Rectal smooth muscle tissue (tissue), 1 donor: Measurements from ENCODE around the gene ZNF516.

Source experiments
- H3K27ac ChIP-seq: one replicate; pipeline ENCODE4 v1.7.0; 2013; ENCODE audit warnings: low read depth, low read length, inconsistent platforms
- H3K27me3 ChIP-seq: one replicate; pipeline ENCODE4 v1.7.0; 2013; ENCODE audit warnings: low read length; ENCODE audit not compliant: control insufficient read depth, insufficient read depth
- H3K36me3 ChIP-seq: one replicate; pipeline ENCODE4 v1.7.0; 2013; ENCODE audit warnings: low read length; ENCODE audit not compliant: control insufficient read depth, insufficient read depth
- H3K4me1 ChIP-seq: one replicate; pipeline ENCODE4 v1.7.0; 2013; ENCODE audit warnings: low read length; ENCODE audit not compliant: control insufficient read depth, insufficient read depth
- H3K4me3 ChIP-seq: one replicate; pipeline ENCODE4 v1.7.0; 2013; ENCODE audit warnings: low read length
- H3K9ac ChIP-seq: one replicate; pipeline ENCODE4 v1.7.0; 2013; ENCODE audit warnings: low read length

The ZNF516 gene

DNA sequence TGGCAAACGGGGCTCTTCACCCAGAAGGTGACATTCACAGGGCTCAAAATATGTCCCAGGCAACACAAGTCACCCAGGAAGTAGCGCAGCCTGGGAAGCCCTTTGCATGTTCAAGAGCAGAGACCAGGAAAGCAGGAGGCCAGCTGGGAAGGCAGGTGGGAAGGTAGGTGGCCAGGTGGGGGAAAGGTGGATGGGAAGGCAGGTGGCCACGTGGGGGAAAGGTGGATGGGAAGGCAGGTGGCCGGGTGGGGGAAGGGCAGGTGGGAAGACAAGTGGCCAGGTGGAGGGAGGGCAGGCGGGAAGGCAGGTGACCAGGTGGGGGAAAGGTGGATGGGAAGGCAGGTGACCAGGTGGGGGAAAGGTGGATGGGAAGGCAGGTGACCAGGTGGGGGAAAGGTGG is 102.7 kb downstream of the ZNF516 start:
- no peak overlapping the region for H3K4me3 ChIP-seq
- no peak overlapping the region for H3K9ac ChIP-seq
- H3K36me3 ChIP-seq, result peaks cover 3% of the 10 kb centered on the region
- no peaks in the 10 kb centered on the region for H3K27me3 ChIP-seq
- peaks cover 3% of the 10 kb centered on the region for H3K4me1 ChIP-seq
- no peak overlapping the region for H3K27ac ChIP-seq

DNA sequence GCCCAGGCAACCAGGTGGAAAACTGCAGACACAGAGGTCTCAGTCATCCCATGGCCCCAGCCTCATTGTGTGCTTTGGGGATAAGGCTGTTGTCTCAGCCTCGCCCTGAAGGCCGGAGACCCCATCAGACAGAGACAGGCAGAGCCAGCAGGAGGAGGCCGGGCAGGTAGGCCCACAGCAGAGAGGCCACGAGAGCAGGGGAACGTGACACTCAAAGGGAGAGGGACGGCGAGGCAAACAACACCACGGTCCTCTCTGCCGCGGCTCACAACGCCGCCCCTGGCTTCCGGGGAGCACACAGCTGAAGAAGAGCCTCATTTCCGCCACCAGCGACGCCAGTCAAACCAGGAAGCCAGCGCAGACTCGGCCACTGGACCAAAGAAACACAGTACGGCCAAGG is 103.3 kb downstream of the ZNF516 start:
- H3K4me1 ChIP-seq, result peaks cover 3% of the 10 kb centered on the region
- H3K36me3 ChIP-seq, result peaks cover 3% of the 10 kb centered on the region
- H3K9ac ChIP-seq, result no peak overlapping the region
- H3K27me3 ChIP-seq, result no peaks in the 10 kb centered on the region
- no peak overlapping the region for H3K4me3 ChIP-seq
- H3K27ac ChIP-seq, result no peak overlapping the region

DNA sequence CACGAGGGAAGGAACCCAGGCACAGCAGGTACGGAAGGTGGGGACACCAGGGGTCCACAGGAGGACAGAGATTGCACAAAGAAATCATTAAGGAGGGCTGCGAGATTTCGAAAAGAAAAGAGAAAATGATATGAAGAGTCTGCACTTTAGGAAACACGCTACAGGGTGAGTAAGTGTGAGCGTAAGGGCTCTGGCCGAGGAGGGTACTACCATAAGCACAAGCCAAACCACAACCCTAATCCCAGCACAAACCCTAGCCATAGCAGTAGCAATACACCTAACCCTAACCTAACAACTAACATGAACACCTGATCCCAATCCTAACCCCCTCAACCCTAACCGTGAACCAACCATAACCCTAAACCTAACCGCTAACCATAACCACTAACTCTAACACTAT is 104.0 kb downstream of the ZNF516 start:
- no peak overlapping the region for H3K4me3 ChIP-seq
- no peak overlapping the region for H3K27ac ChIP-seq
- no peaks in the 10 kb centered on the region for H3K27me3 ChIP-seq
- H3K9ac ChIP-seq, result no peak overlapping the region
- peaks cover 3% of the 10 kb centered on the region for H3K36me3 ChIP-seq
- peaks cover 3% of the 10 kb centered on the region for H3K4me1 ChIP-seq

DNA sequence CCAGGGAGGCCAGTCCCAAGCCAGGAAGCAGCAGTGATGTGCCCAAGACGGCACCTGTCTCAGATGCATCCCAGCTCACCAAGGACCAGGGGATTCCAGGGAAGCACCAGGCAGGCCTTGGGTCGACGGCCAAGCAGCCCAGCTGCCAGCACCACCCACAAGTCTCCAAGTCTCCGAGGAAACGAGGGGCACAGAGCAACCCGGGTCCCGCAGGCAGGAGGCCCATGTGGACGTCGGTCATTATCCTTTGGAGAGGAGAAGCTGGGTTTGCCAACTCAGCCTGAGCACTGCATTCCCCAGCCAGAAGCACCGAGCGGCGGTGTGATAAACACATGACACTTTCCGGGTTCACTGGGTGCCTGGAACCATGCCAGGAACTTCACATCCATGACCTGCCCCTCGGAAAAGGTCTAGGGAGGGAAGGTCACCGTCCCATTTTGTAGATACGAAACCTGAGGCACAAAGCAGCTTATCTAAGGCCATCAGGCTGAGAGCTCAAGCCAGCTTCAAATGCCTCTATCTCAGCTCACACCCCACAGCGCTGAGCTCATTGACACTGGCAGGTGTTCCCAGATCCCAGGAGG is 104.5 kb downstream of the ZNF516 start:
- Histone ChIP-seq H3K36me3 (peaks cover 3% of the 10 kb centered on the region), H3K4me1 (peaks cover 3% of the 10 kb centered on the region), H3K27ac (no peak overlapping the region), H3K4me3 (no peak overlapping the region), H3K9ac (no peak overlapping the region), H3K27me3 (no peaks in the 10 kb centered on the region)

DNA sequence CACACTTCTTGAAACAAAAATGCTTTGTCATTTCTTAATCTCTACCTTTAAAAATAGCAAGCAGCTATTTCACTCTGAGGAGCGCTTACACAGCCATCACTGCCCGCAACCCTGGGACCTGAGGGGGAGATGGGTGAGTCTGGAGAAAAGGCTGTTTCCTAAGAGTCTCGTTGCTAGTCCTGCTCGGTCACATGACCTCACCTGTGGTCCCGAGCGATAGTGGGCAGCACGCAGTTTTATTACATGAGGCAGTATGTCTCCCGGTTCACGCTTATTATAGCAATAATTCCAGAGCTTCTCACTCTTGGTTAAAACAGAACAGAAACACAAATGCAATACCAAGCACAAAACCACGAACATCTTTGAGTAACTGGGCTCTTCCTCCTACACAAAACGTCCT is 105.3 kb downstream of the ZNF516 start:
- no peaks in the 10 kb centered on the region for H3K27me3 ChIP-seq
- no peak overlapping the region for H3K9ac ChIP-seq
- H3K4me3 ChIP-seq, result no peak overlapping the region
- peaks cover 3% of the 10 kb centered on the region for H3K4me1 ChIP-seq
- no peaks in the 10 kb centered on the region for H3K36me3 ChIP-seq
- no peak overlapping the region for H3K27ac ChIP-seq

DNA sequence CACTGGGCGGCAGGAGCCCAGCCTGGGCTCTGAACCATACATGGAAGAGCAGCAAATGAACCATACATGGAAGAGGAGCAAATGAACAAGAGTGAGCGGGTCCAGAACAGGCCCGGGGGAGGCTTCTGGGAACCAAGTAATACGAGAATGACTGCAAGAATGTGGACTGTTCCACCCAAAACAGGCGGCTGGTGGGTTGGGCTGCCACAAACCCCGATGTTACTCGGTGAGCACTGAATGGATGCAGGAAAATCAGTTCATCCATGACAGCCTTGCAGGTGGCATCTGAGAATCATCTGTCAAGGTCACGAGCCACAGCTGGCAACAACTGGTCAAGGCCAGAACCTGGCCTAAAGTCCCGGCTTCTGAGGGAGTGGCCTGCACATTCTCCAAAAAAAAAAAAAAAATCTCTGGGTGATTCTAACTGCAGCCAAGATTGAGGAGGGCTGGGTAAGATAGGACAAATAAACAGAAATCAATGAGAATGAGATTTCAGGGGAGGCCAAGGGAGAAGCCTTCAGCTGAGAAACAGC is 106.1 kb downstream of the ZNF516 start:
- no peak overlapping the region for H3K27ac ChIP-seq
- H3K4me1 ChIP-seq, result peaks cover 3% of the 10 kb centered on the region
- no peaks in the 10 kb centered on the region for H3K27me3 ChIP-seq
- H3K4me3 ChIP-seq, result no peak overlapping the region
- H3K36me3 ChIP-seq, result no peaks in the 10 kb centered on the region
- no peak overlapping the region for H3K9ac ChIP-seq

DNA sequence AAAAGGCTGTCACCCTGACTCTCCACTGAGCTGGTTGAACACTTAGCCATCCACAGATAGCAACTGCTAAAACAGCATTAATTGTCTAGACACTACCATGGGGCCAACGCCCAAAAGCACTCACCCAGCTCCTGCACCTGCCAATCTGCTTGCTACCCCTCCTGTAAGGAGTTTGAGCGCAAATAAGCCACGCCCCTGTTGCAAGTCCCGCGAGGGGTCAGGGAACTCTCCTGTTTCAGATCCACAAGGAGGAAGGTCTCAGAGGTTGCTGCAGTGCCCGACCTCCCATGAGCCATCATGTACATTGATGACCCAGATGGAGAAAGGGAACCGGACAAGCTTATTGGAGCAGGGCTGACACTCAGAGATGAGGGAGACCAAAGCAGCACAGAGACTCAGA is 106.8 kb downstream of the ZNF516 start:
- Histone ChIP-seq H3K9ac (no peak overlapping the region), H3K36me3 (no peaks in the 10 kb centered on the region), H3K4me3 (no peak overlapping the region), H3K27ac (no peak overlapping the region), H3K4me1 (peaks cover 3% of the 10 kb centered on the region), H3K27me3 (no peaks in the 10 kb centered on the region)

DNA sequence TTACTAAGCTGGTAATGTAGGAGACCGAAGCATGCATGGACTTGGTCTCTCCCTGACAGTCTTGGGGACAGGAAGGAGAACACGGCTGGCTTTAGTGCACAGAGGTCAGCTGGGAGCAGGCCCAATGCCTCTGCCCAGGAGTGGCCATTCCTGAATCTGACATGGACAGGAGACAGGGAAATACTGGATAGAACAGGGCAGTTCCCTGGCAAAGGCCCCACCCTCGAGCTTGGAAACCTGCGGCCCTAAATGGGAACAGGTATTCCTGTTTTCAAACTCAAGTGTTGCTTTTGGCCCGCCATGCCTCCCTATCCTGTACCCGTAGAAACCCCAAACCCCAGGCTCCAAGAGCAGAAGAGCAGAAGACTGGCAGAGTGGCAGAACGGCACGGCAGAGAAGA is 107.4 kb downstream of the ZNF516 start:
- Histone ChIP-seq H3K36me3 (no peaks in the 10 kb centered on the region), H3K27ac (no peak overlapping the region), H3K4me1 (peaks cover 3% of the 10 kb centered on the region), H3K4me3 (no peak overlapping the region), H3K9ac (no peak overlapping the region), H3K27me3 (no peaks in the 10 kb centered on the region)

DNA sequence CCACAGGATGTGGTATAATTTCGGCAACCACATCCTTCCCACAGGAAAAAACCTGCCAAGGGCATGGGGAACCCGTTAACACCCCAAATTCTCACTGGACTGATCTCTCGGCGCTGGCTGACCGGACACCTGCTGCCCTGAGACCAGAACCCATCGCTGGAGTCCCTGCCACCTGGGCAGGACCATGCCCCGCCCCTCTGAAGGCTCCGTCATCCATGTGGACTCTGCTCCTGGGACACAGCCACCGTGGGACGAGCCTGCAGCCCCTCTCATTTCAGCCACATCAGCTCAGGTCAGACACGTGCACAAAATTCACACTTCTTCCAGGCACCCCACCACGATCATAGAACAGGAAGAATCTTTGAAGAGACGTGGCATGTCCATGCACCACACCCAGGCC is 108.2 kb downstream of the ZNF516 start:
- no peaks in the 10 kb centered on the region for H3K27me3 ChIP-seq
- H3K9ac ChIP-seq, result no peak overlapping the region
- H3K4me3 ChIP-seq, result no peak overlapping the region

DNA sequence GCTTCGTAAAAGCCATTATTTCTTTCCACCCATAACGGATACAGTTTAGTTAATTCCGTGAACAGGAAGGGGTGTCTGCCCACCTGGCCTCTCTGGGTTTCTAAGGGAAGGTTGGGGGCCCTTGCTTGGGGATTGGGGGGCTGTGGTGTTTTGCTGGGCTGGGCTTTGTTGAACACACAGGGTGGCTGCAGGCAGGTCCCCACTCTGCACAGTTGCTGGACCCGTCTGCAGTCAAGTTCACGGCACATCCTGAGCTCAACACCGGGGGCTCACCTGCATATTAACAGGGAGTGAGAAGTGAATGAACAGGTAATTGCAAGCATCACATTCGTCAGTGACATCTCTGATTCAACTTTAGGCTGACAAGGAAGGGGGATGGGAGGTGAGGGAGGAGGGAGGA is 109.0 kb downstream of the ZNF516 start:
- Histone ChIP-seq H3K4me1 (peaks cover 3% of the 10 kb centered on the region), H3K27me3 (no peaks in the 10 kb centered on the region)

More for the DNA sequence above, 108.2 kb downstream of the ZNF516 start:
- no peaks in the 10 kb centered on the region for H3K36me3 ChIP-seq
- H3K27ac ChIP-seq, result no peak overlapping the region
- peaks cover 3% of the 10 kb centered on the region for H3K4me1 ChIP-seq

DNA sequence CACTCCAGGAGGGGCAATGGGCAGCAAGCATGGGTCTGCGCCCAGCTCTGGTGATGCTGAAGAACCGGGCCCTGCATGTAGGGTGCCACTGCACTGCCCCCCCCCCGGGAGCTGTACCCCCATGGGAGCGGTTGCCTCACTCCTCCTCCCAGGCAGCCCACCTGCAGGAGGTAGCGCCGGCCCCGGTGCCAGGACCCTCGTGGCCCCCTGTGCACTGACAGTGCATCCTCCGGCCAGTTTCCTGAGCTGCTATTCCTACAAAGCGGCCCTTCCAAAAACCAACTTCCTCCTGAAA is 109.4 kb downstream of the ZNF516 start:
- no peaks in the 10 kb centered on the region for H3K27me3 ChIP-seq
- peaks cover 3% of the 10 kb centered on the region for H3K4me1 ChIP-seq
- H3K36me3 ChIP-seq, result no peaks in the 10 kb centered on the region
- no peak overlapping the region for H3K27ac ChIP-seq
- no peak overlapping the region for H3K4me3 ChIP-seq
- no peak overlapping the region for H3K9ac ChIP-seq

More for the DNA sequence above, 109.0 kb downstream of the ZNF516 start:
- Histone ChIP-seq H3K36me3 (no peaks in the 10 kb centered on the region), H3K27ac (no peak overlapping the region), H3K9ac (no peak overlapping the region), H3K4me3 (no peak overlapping the region)

DNA sequence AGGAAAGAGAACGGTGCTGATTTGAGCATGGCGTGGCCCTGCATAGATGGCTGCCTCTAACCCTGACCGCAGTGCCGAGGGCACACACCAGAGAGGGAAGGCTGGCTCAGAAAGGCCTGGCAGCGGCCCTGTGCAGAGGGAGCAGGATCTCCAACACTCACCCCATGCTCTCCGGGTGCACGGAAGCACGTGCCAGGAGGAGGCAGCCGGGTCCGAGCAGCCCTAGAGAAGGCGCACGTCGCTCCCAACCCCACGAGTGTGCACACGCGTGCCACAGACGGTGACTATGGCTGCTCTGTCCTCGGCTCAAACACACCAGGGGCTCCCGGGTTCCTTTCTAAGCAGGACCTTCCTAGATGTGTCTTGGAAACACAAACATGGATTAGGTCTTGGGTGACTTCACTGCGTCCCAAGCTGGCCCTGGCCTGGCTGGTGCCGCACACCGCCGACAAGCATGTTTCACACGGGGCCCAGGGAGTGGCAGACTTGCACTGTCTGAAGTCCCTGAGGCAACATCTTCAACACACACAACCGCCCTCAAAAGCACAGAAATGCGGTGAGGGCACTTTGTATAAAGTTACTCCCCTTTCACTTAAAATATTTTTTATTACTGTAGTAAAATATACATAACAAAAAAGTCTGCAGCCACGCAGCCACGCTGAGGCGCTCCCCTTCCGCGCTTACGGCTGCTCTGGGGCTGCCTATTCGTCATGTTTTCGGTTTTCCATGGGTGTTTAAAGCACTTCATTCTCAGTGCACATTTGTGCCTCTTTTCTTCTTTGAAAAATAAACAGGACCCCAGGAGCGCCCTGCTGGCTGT is 110.0 kb downstream of the ZNF516 start:
- H3K27ac ChIP-seq, result no peak overlapping the region
- H3K27me3 ChIP-seq, result no peaks in the 10 kb centered on the region
- H3K4me1 ChIP-seq, result peaks cover 3% of the 10 kb centered on the region
- no peak overlapping the region for H3K4me3 ChIP-seq
- H3K9ac ChIP-seq, result no peak overlapping the region
- H3K36me3 ChIP-seq, result no peaks in the 10 kb centered on the region
